ENCODE measurements around the gene TSPO2.

TSPO2 gene

GRCh38 chr6:41083072-41083471 lies 40.8 kb downstream of the TSPO2 start:
- peaks cover 39 to 58% (median 42%) of the 10 kb centered on the region in 5 donors for H3K36me3 ChIP-seq (ENCODE audit: control insufficient read depth in 5 of 5, insufficient read depth in 5 of 5, low read length in 5 of 5)
- peaks cover 0 to 6% (median 0%) of the 10 kb centered on the region in 5 donors for H3K4me1 ChIP-seq (ENCODE audit: control insufficient read depth in 5 of 5, insufficient read depth in 5 of 5, low read length in 5 of 5)
- no peak overlapping the region for H3K27ac ChIP-seq (ENCODE audit: low read depth, low read length)

GRCh38 chr6:41085182-41085581 lies 42.9 kb downstream of the TSPO2 start:
- H3K36me3 ChIP-seq (ENCODE audit: control insufficient read depth in 5 of 5, insufficient read depth in 5 of 5, low read length in 5 of 5) = peaks cover 30 to 63% (median 45%) of the 10 kb centered on the region in 5 donors
- H3K4me1 ChIP-seq (ENCODE audit: control insufficient read depth in 5 of 5, insufficient read depth in 5 of 5, low read length in 5 of 5) = peaks cover 0 to 6% (median 0%) of the 10 kb centered on the region in 5 donors

More at GRCh38 chr6:41083072-41083471, 40.8 kb downstream of the TSPO2 start:
- no peak overlapping the region for H3K4me3 ChIP-seq (ENCODE audit: low read depth in 1 of 5, low read length in 5 of 5)
- no peaks in the 10 kb centered on the region for H3K9me3 ChIP-seq (ENCODE audit: control insufficient read depth in 5 of 5, low read length in 5 of 5)
- H3K9ac ChIP-seq (ENCODE audit: low read length in 5 of 5) = no peak overlapping the region
- H3K27me3 ChIP-seq (ENCODE audit: control insufficient read depth in 5 of 5, insufficient read depth in 4 of 5, low read length in 5 of 5) = no peaks in the 10 kb centered on the region

GRCh38 chr6:41088451-41088850 lies 46.2 kb downstream of the TSPO2 start:
- H3K27ac ChIP-seq (ENCODE audit: low read depth, low read length) = no peak overlapping the region
- H3K36me3 ChIP-seq (ENCODE audit: control insufficient read depth in 5 of 5, insufficient read depth in 5 of 5, low read length in 5 of 5) = peaks cover 40 to 72% (median 59%) of the 10 kb centered on the region in 5 donors
- H3K9ac ChIP-seq (ENCODE audit: low read length in 5 of 5) = no peak overlapping the region
- H3K27me3 ChIP-seq (ENCODE audit: control insufficient read depth in 5 of 5, insufficient read depth in 4 of 5, low read length in 5 of 5) = no peaks in the 10 kb centered on the region
- no peak overlapping the region for H3K4me3 ChIP-seq (ENCODE audit: low read depth in 1 of 5, low read length in 5 of 5)
- no peaks in the 10 kb centered on the region for H3K9me3 ChIP-seq (ENCODE audit: control insufficient read depth in 5 of 5, low read length in 5 of 5)
- H3K4me1 ChIP-seq (ENCODE audit: control insufficient read depth in 5 of 5, insufficient read depth in 5 of 5, low read length in 5 of 5) = peaks cover 0 to under 1% (median 0%) of the 10 kb centered on the region in 5 donors

More at GRCh38 chr6:41085182-41085581, 42.9 kb downstream of the TSPO2 start:
- Histone ChIP-seq H3K27me3 (ENCODE audit: control insufficient read depth in 5 of 5, insufficient read depth in 4 of 5, low read length in 5 of 5) (no peaks in the 10 kb centered on the region), H3K4me3 (ENCODE audit: low read depth in 1 of 5, low read length in 5 of 5) (no peak overlapping the region), H3K9me3 (ENCODE audit: control insufficient read depth in 5 of 5, low read length in 5 of 5) (no peaks in the 10 kb centered on the region), H3K9ac (ENCODE audit: low read length in 5 of 5) (no peak overlapping the region), H3K27ac (ENCODE audit: low read depth, low read length) (no peak overlapping the region)

GRCh38 chr6:41090841-41091761 lies 48.8 kb downstream of the TSPO2 start:
- H3K27me3 ChIP-seq (ENCODE audit: control insufficient read depth in 5 of 5, insufficient read depth in 4 of 5, low read length in 5 of 5) = no peaks in the 10 kb centered on the region
- no peak overlapping the region for H3K27ac ChIP-seq (ENCODE audit: low read depth, low read length)
- no peaks in the 10 kb centered on the region for H3K9me3 ChIP-seq (ENCODE audit: control insufficient read depth in 5 of 5, low read length in 5 of 5)
- H3K9ac ChIP-seq (ENCODE audit: low read length in 5 of 5) = peak overlapping the region in 3 of 5 donors; percentile 25 to 58 (median 27)
- peaks cover 42 to 78% (median 66%) of the 10 kb centered on the region in 5 donors for H3K36me3 ChIP-seq (ENCODE audit: control insufficient read depth in 5 of 5, insufficient read depth in 5 of 5, low read length in 5 of 5)
- H3K4me1 ChIP-seq (ENCODE audit: control insufficient read depth in 5 of 5, insufficient read depth in 5 of 5, low read length in 5 of 5) = peaks cover 0 to 5% (median 3%) of the 10 kb centered on the region in 5 donors
- H3K4me3 ChIP-seq (ENCODE audit: low read depth in 1 of 5, low read length in 5 of 5) = no peak overlapping the region

- no peak overlapping the region for H3K4me3 ChIP-seq (ENCODE audit: low read depth in 1 of 5, low read length in 5 of 5)
- no peaks in the 10 kb centered on the region for H3K9me3 ChIP-seq (ENCODE audit: control insufficient read depth in 5 of 5, low read length in 5 of 5)
- no peaks in the 10 kb centered on the region for H3K27me3 ChIP-seq (ENCODE audit: control insufficient read depth in 5 of 5, insufficient read depth in 4 of 5, low read length in 5 of 5)
- H3K36me3 ChIP-seq (ENCODE audit: control insufficient read depth in 5 of 5, insufficient read depth in 5 of 5, low read length in 5 of 5) = peaks cover 50 to 88% (median 81%) of the 10 kb centered on the region in 5 donors
- no peak overlapping the region for H3K27ac ChIP-seq (ENCODE audit: low read depth, low read length)
- peaks cover 0 to 5% (median 3%) of the 10 kb centered on the region in 5 donors for H3K4me1 ChIP-seq (ENCODE audit: control insufficient read depth in 5 of 5, insufficient read depth in 5 of 5, low read length in 5 of 5)
- H3K9ac ChIP-seq (ENCODE audit: low read length in 5 of 5) = no peak overlapping the region
These were observed 50.3 kb downstream of the TSPO2 start for GRCh38 chr6:41092421-41093140.

GRCh38 chr6:41093729-41094128 lies 51.5 kb downstream of the TSPO2 start:
- Histone ChIP-seq H3K27me3 (ENCODE audit: control insufficient read depth in 5 of 5, insufficient read depth in 4 of 5, low read length in 5 of 5) (no peaks in the 10 kb centered on the region), H3K9me3 (ENCODE audit: control insufficient read depth in 5 of 5, low read length in 5 of 5) (no peaks in the 10 kb centered on the region), H3K4me3 (ENCODE audit: low read depth in 1 of 5, low read length in 5 of 5) (peak overlapping the region in 1 of 5 donors; percentile 32), H3K27ac (ENCODE audit: low read depth, low read length) (no peak overlapping the region), H3K9ac (ENCODE audit: low read length in 5 of 5) (no peak overlapping the region), H3K36me3 (ENCODE audit: control insufficient read depth in 5 of 5, insufficient read depth in 5 of 5, low read length in 5 of 5) (peaks cover 59 to 95% (median 92%) of the 10 kb centered on the region in 5 donors), H3K4me1 (ENCODE audit: control insufficient read depth in 5 of 5, insufficient read depth in 5 of 5, low read length in 5 of 5) (peaks cover 0 to 5% (median 3%) of the 10 kb centered on the region in 5 donors)
